ENCODE measurements around the gene MRPS31. TPM values are rescaled to one million over a fixed set of nuclear protein-coding genes. Genes with fewer than 3 reads are reported as not detected.

MRPS31 gene
- polyA plus RNA-seq, 3 donors: 9.5 to 11.4 (median 11.3) TPM

GRCh38 chr13:40756042-40756441 is 14.9 kb downstream of the MRPS31 start:
- no peak for TF ChIP-seq CTCF (IDR thresholded peaks at IDR 0.05)
- H2AFZ ChIP-seq (ENCODE audit: insufficient read depth, low read depth, low read length, poor library complexity, severe bottlenecking): no peak overlapping the region
- no peaks in the 10 kb centered on the region for H3K79me2 ChIP-seq (ENCODE audit: insufficient read depth, low read length)
- no peak for DNase-seq
- Mint-ChIP-seq H3K9me3 (no peaks in the 10 kb centered on the region), H3K27me3 (ENCODE audit: low read depth in 3 of 3) (no peaks in the 10 kb centered on the region), H3K4me3 (no peak overlapping the region), H3K36me3 (peaks cover 51 to 73% of the 10 kb centered on the region in 2 donors), H3K4me1 (no peaks in the 10 kb centered on the region), H3K27ac (no peak overlapping the region)
- H3K36me3 ChIP-seq (replicated peaks in 1 of 2; ENCODE audit: control insufficient read depth in 1 of 2, insufficient read depth in 2 of 2, low read length in 2 of 2): peaks cover 69 to 87% of the 10 kb centered on the region in 2 donors
- H3K4me1 ChIP-seq (ENCODE audit: control insufficient read depth in 1 of 2, insufficient read depth in 2 of 2, low read length in 2 of 2): no peaks in the 10 kb centered on the region
- no peak overlapping the region for H3K9ac ChIP-seq (ENCODE audit: insufficient read depth, low read length, poor library complexity, severe bottlenecking)
- H3K4me3 ChIP-seq (replicated peaks in 1 of 3; ENCODE audit: low read depth in 2 of 3, low read length in 3 of 3): no peak overlapping the region
- no peak overlapping the region for H3K27ac ChIP-seq (ENCODE audit: low read depth in 1 of 2, low read length in 2 of 2)
- H3K27me3 ChIP-seq (ENCODE audit: control insufficient read depth in 2 of 2, insufficient read depth in 2 of 2, low read length in 2 of 2): no peaks in the 10 kb centered on the region
- no peak overlapping the region for H3K4me2 ChIP-seq (replicated peaks; ENCODE audit: extremely low read depth, low read length, poor library complexity, severe bottlenecking)
- intact Hi-C loops (cut with micrococcal nuclease): no loop called here
- H3K9me3 ChIP-seq (replicated peaks in 1 of 2; ENCODE audit: control insufficient read depth in 1 of 2, insufficient read depth in 1 of 2, low read length in 2 of 2): no peaks in the 10 kb centered on the region
- WGBS (ENCODE audit: insufficient coverage): no CpG with 5 or more reads among the region's 1 CpG
- no peaks in the 10 kb centered on the region for H4K20me1 ChIP-seq (ENCODE audit: insufficient read depth, low read length)

GRCh38 chr13:40755082-40755700 is 15.8 kb downstream of the MRPS31 start:
- Mint-ChIP-seq H3K4me3 (no peak overlapping the region), H3K27me3 (ENCODE audit: low read depth in 3 of 3) (no peaks in the 10 kb centered on the region), H3K36me3 (peaks cover 50 to 69% of the 10 kb centered on the region in 2 donors), H3K4me1 (no peaks in the 10 kb centered on the region), H3K9me3 (no peaks in the 10 kb centered on the region), H3K27ac (no peak overlapping the region)
- intact Hi-C loops (cut with micrococcal nuclease): no loop called here
- Histone ChIP-seq H3K79me2 (ENCODE audit: insufficient read depth, low read length) (no peaks in the 10 kb centered on the region), H2AFZ (ENCODE audit: insufficient read depth, low read depth, low read length, poor library complexity, severe bottlenecking) (no peak overlapping the region), H3K4me1 (ENCODE audit: control insufficient read depth in 1 of 2, insufficient read depth in 2 of 2, low read length in 2 of 2) (no peaks in the 10 kb centered on the region), H3K9ac (ENCODE audit: insufficient read depth, low read length, poor library complexity, severe bottlenecking) (no peak overlapping the region), H3K9me3 (replicated peaks in 1 of 2; ENCODE audit: control insufficient read depth in 1 of 2, insufficient read depth in 1 of 2, low read length in 2 of 2) (no peaks in the 10 kb centered on the region), H3K27me3 (ENCODE audit: control insufficient read depth in 2 of 2, insufficient read depth in 2 of 2, low read length in 2 of 2) (no peaks in the 10 kb centered on the region), H3K4me3 (replicated peaks in 1 of 3; ENCODE audit: low read depth in 2 of 3, low read length in 3 of 3) (no peak overlapping the region), H4K20me1 (ENCODE audit: insufficient read depth, low read length) (no peaks in the 10 kb centered on the region), H3K4me2 (replicated peaks; ENCODE audit: extremely low read depth, low read length, poor library complexity, severe bottlenecking) (no peak overlapping the region), H3K27ac (ENCODE audit: low read depth in 1 of 2, low read length in 2 of 2) (no peak overlapping the region), H3K36me3 (replicated peaks in 1 of 2; ENCODE audit: control insufficient read depth in 1 of 2, insufficient read depth in 2 of 2, low read length in 2 of 2) (peaks cover 71 to 82% of the 10 kb centered on the region in 2 donors)
- WGBS (ENCODE audit: insufficient coverage): 90% methylated on average over 2 of the region's 7 CpGs
- no peak for DNase-seq
- TF ChIP-seq CTCF (IDR thresholded peaks at IDR 0.05): no peak

Measured in CD14-positive monocyte (primary cell).